ENCODE results near the gene SULT1A1.
"Not testable (repeated sequence)": the region's sequence is repeated elsewhere in the genome, so short reads cannot be mapped to it uniquely, and the experiment has no call there.

The SULT1A1 gene

DNA sequence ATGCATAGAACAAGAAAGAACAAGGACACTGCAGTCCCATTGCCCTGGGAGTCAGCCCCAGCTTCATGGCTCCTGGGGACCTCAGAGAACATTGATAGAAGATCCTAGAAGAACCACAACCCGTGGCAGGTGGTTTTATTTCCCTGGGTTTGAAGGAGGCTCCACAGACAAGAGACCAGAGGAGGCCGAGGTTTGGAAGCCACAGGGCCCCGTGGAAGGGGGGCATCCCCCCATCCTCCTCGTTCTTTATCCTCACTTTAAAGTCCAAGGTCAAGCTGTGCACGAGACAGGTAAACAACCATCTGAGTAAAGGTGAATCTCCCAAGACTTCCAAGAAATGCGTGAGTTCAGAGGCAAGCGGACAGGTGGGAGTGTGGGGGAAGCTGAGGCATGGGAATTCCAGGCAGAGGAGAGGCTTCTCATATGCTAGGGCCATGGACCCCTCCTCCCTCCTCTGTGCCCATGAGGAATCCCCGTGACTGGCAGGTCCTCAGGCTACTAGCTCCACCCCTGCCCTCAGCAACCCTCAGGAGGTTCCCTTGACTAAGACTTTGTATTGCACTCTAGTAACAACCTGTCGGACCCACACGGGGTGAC lies 849 bp upstream of the SULT1A1 start:
- peak in 1 of 10 donors; percentile 74 for DNase-seq
- intact Hi-C loops (cut with DNase I) = no loop called here

DNA sequence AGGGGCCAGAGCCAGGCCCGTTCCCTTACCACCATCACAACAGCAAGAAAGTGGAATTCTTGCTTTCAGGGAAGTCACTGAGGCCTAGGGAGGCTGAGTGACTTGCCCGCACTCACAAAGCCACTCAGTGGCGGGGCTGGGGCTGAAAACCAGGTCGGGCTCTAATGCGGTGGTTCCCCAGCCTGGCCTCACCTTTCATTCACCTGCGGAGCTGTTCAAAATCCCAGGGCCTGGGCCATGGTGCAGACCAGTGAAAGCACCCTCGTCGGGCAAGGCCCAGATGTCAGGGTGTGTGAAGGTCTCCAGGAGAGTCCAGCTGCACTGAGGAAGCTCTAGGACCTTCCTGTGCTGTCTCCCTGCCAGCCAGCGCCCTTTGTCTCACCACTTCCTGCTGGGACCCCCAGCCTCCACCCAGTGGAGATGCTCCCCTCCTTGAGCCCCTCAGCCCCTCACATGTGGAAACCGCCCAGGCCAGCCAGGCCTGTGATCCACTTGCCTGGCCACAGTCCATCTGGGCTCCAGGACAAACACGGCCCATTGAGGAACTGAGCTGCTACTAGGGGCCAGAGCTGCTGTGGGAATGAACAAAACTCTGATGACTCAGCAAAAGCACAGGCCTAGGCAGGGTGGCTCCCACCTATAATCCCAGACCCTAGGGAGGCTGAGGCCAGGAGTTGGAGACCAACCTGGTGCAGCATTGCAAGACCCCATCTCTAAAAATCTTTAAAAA lies 812 bp downstream of the SULT1A1 start:
- intact Hi-C loops (cut with DNase I) = not testable (repeated sequence)
- peak in 1 of 10 donors; percentile 72 for DNase-seq

DNA sequence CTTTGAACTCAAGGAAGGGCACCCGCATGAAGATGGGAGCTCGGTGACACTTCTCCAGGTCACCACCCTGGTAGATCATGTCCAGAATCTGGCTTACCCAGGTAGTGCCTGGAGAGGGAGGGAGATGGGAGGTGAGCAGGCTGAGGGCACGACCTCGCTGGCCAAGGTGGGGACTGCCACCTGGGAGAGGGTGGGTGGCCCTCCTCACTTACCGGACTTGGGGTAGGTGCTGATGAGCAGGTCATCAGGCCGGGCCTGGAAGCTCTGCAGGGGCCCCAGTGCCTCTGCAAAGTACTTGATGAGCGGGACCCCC lies 1.4 kb downstream of the SULT1A1 start:
- peak in 1 of 10 donors; percentile 2 for DNase-seq
- intact Hi-C loops (cut with DNase I) = not testable (repeated sequence)

DNA sequence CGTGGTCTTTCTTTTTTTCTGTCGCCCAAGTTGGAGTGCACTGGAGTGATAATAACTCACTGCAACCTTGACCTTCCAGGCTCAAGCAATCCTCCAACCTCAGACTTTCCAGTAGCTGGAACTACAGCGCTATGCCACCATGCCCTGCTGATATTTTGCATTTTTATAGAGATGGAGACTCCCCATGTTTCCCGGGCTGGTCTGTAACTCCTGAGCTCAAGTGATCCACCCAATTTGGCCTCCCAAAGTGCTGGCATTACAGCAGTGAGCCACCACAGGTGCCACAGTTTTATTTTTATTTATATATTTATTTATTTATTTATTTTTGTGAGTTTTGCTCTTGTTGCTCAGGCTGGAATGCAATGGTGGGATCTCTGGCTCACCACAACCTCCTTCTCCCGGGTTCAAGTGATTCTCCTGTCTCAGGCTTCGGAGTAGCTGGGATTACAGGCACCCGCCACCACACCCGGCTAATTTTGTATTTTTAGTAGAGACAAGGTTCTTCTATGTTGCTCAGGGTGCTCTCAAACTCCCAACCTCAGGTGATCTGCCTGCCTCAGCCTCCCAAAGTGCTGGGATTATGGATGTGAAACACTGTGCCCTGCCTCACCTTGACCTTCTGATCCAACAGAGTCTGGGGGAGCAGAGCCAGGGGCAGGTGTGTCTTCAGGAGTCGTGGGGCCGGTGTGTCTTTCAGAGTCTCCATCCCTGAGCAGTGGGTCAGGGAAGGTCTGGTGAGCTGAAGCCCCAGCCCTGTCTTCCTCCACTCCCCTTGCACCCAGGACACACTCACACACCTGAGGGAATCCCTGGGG lies 2.0 kb downstream of the SULT1A1 start:
- peak in 1 of 10 donors; percentile 7 for DNase-seq
- intact Hi-C loops (cut with DNase I) = not testable (repeated sequence)

DNA sequence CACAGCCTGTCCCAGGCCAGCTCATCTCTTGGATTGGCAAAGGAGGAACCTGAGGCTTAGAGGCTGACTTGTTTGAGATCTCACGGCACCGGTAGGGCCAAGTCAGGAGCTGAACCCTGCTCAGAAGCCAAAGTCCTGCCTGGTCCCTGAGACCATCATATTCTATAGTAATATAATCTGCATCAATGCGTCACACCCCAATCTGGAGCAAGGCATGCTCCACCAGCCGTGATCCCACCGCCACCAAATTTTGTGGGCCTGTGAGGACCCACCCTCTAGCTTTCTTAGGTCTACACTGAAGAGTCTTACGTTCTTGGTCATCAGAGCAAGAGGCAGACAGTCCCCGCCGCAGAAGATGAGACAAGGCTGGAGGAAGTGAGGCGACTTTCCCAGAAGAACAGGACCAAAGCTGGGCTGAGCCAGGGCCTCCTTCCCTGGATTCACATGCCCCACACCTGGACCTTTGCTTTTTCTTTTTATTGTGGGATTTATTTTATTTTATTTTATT lies 2.7 kb downstream of the SULT1A1 start:
- intact Hi-C loops (cut with DNase I) = no loop called here
- peak in 1 of 10 donors; percentile 79 for DNase-seq

DNA sequence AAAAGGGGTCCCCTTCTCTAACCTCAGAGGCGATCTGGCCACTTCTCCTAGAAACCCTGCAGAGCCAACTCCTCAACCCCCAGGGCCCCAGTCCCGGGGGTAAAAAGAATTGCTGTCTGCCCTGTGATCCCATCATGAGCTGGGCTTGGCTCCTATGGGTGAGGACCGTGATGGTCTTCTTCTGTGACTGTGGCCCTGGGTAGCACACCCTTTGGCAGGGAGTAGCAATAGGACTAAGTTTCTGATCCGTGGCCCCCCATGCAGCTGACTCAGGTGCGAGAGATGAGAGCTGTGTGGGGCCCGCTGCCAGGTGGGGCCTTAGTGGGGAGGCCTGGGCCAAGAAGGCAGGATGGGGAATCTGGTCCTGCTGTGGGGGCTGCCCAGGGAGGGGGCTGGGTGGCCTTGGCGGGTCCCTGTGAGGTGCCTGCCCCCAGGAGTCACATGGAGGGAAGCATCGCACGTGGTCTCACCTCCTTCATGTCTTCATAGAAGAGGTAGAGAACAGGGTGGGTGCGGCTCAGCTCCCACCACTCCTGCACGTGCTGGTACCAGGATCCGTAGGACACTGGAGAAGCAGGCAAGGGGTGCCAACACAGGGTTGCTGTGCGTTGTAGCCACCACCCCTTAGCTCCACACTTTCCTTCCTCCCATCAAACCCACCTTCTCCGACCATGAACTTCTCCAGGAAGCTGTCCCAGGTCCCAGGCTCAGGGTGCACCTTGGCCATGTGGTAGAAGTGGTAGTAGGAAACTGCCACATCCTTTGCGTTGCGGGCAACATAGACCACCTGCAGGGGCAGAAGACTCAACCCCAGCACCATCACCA lies 3.3 kb downstream of the SULT1A1 start:
- intact Hi-C loops (cut with DNase I) = no loop called here
- peak in 1 of 10 donors; percentile 57 for DNase-seq

DNA sequence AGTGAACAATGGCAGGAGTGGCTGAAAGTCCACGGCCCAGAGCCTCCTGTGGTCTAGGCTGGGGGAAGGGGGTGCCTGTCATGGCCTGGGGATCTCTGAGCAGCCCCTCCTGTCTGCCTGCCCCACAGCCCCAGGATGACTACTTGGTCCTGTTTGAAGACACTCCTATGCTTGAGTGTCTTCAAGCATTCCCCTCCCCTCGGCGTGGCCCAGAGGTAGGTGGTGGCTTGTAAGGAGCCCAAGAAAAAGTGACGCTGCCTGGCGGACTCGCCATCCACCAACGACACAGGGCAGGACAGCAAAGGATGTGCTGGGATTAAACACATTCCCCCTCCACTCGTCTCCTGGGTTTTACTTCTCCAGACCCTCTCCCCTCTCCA lies 5.7 kb downstream of the SULT1A1 start:
- intact Hi-C loops (cut with DNase I) = no loop called here
- DNase-seq = peak in 3 of 10 donors; percentile 15 to 40 (median 24)

DNA sequence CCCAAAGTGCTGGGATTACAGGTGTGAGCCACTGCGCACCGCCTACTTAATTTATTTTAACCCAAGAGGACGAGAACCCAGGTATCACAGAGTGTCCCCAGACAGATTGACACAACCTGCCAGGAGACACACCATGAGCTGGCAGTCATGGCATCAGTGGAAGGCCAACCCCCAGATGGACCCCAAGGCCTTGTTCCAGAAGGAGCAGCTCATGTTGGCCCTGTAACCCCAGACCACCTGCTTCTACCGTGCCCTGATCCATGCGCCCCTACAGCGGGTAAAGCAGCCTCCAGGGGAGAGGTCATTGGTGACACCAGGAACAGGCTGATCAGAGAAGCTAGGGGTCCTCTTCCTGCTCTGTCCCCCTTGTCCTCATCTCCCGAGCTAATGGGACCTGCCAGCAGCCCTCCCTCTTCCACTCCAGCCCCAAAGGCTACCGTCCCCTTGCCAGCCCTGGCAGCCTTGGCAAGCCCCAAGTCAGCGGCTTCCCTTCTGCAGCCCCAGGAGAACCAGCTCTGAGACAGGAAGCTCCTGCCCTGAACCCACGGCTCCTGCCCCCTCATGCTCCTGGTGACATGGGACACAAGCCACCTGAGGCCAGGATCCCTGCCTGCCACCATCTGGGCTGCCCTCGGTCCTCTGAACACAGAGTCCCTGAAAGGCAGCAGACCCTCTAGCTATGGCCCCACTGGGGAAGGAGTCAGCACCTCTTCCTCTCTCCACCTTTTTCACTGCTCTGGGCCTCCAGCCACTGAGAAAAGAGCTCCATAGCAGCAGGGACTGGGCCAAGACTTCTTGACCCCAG lies 6.3 kb downstream of the SULT1A1 start:
- DNase-seq = peak in 3 of 10 donors; percentile 47 to 66 (median 57)
- intact Hi-C loops (cut with DNase I) = no loop called here

DNA sequence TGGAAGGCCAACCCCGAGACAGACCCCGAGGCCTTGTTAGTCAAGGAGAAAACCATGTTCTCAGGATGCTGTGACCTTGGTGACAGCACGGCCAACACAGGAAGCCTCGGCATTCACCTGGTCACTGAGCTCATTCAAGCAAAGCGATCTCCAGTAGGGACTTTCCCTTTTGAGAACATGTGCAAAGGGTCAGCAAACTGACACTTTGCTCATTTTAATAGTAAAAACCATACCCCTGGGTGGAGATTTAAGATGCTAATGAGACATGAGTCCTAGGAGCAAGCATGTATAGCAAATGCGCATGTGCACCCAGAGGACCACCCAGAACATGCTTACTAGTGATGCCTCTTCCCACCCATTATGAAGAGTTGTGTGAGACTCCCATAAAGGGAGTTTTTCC lies 7.3 kb downstream of the SULT1A1 start:
- peak in 2 of 10 donors; percentile 10 to 16 for DNase-seq
- intact Hi-C loops (cut with DNase I) = no loop called here

DNA sequence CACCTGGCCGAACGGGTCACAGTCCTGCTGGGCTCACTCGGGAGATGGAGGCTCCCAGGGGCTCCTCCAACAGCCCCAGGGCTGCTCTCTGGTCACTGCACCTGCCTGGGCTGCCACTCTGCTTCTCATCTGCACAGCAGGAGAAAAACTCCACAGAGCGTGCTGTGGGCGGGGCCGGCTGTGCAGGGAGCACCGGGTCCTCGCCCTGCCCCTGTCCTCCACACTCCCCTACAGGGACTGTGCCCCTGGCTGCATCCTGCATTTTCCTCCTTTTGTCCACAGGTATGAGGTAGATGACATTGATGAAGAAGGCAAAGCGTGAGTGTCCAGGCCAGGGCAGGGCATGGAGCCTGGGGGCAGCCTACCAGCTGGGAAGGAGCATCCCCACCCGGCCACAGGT lies 7.8 kb downstream of the SULT1A1 start:
- intact Hi-C loops (cut with DNase I) = not testable (repeated sequence)
- peak in 2 of 10 donors; percentile 39 for DNase-seq

DNA sequence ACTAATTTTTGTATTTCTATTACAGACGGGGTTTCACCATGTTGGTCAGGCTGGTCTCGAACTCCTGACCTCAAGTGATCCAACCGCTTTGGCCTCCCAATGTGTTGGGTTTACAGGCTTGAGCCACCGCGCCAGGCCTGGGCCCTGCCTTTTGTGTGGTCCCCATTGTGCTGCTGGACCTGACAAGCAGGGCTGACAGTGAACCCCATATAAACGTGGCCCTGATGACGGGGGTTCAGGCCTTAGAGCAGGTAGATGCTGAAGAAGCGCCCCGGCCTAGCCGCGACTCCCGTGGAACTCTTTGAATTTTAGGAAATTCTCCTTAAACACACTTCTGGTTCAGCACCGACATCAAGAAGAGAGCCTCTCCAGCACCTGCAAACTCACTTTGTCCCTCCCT lies 8.3 kb downstream of the SULT1A1 start:
- peak in 3 of 10 donors; percentile 62 to 73 (median 66) for DNase-seq
- intact Hi-C loops (cut with DNase I) = not testable (repeated sequence)

DNA sequence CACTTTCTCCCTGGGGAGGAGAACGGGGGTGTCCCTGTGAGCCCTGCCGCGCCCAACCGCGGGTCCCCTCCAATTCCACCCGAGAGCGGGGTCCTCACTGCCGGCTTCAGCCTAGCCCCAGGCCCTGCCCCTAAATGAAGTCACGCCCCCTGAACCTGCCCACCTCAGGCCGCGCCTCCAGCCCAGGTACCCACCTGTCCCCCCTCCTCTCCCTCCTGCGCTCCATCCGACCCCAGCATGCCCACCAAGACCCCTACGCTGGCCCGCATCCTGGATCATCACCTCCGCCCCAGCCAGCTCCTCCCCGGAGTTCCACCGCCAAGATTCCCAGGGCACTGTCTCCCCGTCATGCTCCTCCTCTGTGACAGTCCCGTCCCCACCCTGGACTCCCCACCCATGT lies 8.9 kb downstream of the SULT1A1 start:
- intact Hi-C loops (cut with DNase I) = not testable (repeated sequence)
- DNase-seq = peak in 3 of 10 donors; percentile 35 to 46 (median 36)

DNA sequence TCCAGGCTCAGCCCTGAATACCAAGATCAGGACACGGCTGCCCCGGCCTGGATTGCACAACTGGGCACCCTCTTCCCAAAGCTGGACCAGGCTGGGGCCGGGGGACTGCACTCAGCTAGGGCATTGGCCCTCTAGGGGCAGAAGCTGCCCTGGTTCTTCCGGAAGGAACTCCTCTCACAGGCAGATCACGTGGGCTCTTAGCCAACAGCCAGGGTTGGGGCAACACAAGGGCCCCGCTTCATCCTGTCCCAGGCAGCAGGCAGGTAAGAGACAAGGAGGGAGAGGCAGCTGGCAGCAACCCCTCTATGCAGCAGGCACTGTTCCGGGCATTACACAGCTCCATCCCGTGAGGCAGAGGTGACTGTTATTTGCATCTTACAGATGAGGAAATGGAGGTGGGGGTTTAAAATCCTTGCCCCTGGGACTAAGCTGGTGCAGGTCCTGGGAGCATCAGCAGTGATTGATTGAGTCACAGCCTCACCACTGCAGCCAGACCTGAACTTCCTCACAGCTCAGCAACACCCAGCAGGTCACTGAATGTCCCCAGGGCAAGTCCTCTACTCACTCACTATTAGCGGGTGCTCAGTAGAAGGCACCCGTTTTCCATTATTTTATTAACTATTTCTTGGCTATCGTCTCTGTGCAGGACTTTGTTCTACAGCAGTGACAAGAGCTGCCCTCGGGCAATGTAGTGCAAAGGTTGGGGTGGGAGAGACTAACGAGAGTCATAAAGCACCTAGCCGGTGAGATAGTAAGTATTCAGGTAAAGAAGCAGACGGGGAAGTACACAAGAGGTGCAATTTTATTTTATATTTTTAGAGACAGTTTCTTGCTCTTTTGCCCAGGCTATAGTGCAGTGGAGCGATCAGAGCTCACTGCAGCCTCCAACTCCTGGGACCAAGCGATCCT lies 10.2 kb downstream of the SULT1A1 start:
- intact Hi-C loops (cut with DNase I); DNase-seq: not testable (repeated sequence)

DNA sequence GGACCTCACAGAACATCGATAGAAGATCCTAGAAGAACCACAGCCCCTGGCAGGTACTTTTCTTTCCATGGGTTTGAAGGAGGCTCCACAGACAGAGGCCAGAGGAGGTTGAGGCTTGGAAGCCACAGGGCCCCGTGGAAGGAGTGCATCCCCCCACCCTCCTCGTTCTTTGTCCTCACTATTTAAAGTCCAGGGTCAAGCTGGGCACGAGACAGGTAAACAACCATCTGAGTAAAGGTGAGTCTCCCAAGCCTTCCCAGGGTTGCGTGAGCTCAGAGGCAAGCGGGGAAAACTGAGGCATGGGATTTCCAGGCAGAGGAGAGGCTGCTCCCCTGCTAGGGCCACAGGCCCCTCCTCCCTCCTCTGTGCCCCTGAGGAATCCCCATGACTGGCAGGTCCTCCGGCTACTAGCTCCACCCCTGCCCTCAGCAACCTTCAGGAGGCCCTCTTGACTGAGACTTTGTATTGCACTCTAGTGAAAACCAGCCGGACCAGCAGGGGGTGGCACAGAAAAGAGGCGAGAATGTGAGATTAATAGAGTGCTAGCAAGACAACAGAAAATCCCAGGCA lies 12.1 kb downstream of the SULT1A1 start:
- DNase-seq = peak in 1 of 10 donors; percentile 51
- intact Hi-C loops (cut with DNase I) = no loop called here

DNA sequence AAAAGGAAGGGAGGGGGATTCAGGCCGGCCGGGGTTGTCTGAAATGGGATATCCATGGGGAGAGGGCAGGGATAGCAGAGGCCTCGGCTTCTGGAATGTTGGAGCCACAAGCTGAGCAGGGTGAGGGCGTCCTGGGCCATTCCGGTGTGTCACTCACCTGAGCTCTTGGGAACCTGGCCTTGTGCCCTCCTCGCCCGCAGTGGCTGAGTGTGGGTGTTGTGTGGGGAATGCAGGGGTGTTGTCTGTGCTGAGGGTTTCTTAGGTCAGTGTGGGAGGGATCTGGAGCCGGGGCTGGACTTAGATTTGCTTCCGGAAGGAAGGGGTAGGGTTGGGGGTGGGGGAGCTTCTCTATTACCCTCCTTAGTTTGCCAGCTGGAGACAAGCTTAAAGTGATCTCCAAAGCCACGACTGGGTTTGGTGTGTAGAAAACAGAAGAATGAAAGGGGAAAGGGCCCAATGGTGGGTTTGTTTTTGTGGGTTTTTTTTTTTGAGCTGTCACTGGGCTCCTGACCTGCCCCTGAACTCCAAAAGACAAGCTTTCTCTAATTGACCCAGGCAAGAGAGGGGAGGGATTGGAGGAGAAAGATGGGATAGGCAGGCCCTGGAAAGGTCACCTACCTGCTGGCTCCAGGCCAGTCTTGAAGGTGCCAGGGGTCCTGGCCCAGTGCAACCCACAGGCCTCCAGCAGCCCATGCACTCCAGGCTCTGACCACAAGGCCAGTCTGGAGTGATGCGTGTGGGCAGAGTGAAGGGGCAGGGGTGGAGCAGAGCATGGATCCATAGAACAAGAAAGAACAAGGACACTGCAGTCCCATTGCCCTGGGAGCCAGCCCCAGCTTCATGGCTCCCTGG lies 12.8 kb downstream of the SULT1A1 start, which contains the start of gene SULT1A2:
Gene SULT1A2, minus strand, starts transcription at position 211 of the 852 bp plus-strand sequence. CDS start 1,120 bp downstream, outside the sequence.
- DNase-seq = peak in 2 of 10 donors; percentile 32 to 67

DNA sequence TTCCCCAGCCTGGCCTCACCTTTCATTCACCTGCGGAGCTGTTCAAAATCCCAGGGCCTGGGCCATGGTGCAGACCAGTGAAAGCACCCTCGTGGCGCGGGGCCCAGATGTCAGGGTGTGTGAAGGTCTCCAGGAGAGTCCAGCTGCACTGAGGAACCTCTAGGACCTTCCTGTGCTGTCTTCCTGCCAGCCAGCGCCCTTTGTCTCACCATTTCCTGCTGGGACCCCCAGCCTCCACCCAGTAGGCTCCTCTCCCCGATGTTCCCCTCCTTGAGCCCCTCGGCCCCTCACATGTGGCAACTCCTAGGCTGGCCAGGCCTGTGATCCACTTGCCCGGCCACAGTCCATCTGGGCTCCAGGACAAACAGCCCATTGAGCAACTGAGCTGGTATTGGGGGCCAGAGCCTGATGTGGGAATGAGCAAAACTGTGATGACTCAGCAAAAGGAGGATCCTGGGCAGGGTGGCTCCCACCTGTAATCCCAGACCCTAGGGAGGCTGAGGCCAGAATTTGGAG lies 13.7 kb downstream of the SULT1A1 start:
- intact Hi-C loops (cut with DNase I) = no loop called here
- DNase-seq = peak in 2 of 10 donors; percentile 56 to 63

More for the DNA sequence above, 12.8 kb downstream of the SULT1A1 start, which contains the start of gene SULT1A2:
- intact Hi-C loops (cut with DNase I) = no loop called here

DNA sequence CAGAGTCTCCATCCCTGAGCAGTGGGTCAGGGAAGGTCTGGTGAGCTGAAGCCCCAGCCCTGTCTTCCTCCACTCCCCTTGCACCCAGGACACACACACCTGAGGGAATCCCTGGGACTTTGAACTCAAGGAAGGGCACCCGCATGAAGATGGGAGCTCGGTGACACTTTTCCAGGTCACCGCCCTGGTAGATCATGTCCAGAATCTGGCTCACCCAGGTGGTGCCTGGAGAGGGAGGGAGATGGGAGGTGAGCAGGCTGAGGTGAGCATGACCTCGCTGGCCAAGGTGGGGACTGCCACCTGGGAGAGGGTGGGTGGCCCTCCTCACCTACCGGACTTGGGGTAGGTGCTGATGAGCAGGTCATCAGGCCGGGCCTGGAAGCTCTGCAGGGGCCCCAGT lies 14.4 kb downstream of the SULT1A1 start:
- intact Hi-C loops (cut with DNase I) = not testable (repeated sequence)
- DNase-seq = peak in 2 of 10 donors; percentile 37

Measured in posterior cingulate gyrus (tissue), 11 donors.